Inferior parietal cortex (tissue), 1 donor: Measurements from ENCODE around the gene DCLK1.
"Not testable (repeated sequence)": the region's sequence is repeated elsewhere in the genome, so short reads cannot be mapped to it uniquely, and the experiment has no call there.

Experiments
- DNase-seq: peaks from one replicate; pipeline ENCODE4 v3.0.0-alpha.2; 2016; ENCODE audit errors: extremely low spot score

Gene DCLK1

GRCh38 chr13:36131931-36132297 is 732 bp upstream of the DCLK1 start:
- DNase-seq: no peak

GRCh38 chr13:36130552-36131221 is 495 bp downstream of the DCLK1 start:
- DNase-seq: no peak

GRCh38 chr13:36130193-36130551 is 1.0 kb downstream of the DCLK1 start:
- no peak for DNase-seq

GRCh38 chr13:36129539-36129938 is 1.6 kb downstream of the DCLK1 start:
- DNase-seq: no peak

GRCh38 chr13:36126491-36126890 is 4.7 kb downstream of the DCLK1 start:
- DNase-seq: no peak

GRCh38 chr13:36125841-36126240 is 5.3 kb downstream of the DCLK1 start:
- no peak for DNase-seq

GRCh38 chr13:36124236-36124822 is 6.9 kb downstream of the DCLK1 start:
- DNase-seq: no peak

GRCh38 chr13:36115306-36115705 is 15.9 kb downstream of the DCLK1 start:
- DNase-seq: no peak

GRCh38 chr13:36114233-36114632 is 16.9 kb downstream of the DCLK1 start:
- no peak for DNase-seq

GRCh38 chr13:36108954-36109353 is 22.2 kb downstream of the DCLK1 start:
- DNase-seq: no peak

- no peak for DNase-seq
These were observed 22.8 kb downstream of the DCLK1 start for GRCh38 chr13:36108342-36108741.

- no peak for DNase-seq
These were observed 23.7 kb downstream of the DCLK1 start for GRCh38 chr13:36107521-36107920.

- no peak for DNase-seq
These were observed 25.5 kb downstream of the DCLK1 start for GRCh38 chr13:36105726-36106125.

GRCh38 chr13:36102721-36103120 is 28.5 kb downstream of the DCLK1 start:
- no peak for DNase-seq

- not testable (repeated sequence) for DNase-seq
These were observed 29.3 kb downstream of the DCLK1 start for GRCh38 chr13:36101907-36102306.

- DNase-seq: no peak
These were observed 30.0 kb downstream of the DCLK1 start for GRCh38 chr13:36101157-36101556.

- DNase-seq: no peak
These were observed 33.1 kb downstream of the DCLK1 start for GRCh38 chr13:36098080-36098479.

- DNase-seq: no peak
These were observed 34.4 kb downstream of the DCLK1 start for GRCh38 chr13:36096461-36097416.

- DNase-seq: no peak
These were observed 36.7 kb downstream of the DCLK1 start for GRCh38 chr13:36094478-36094877.

- DNase-seq: no peak
These were observed 40.6 kb downstream of the DCLK1 start for GRCh38 chr13:36090592-36090991.

- no peak for DNase-seq
These were observed 42.0 kb downstream of the DCLK1 start for GRCh38 chr13:36089130-36089647.

GRCh38 chr13:36088463-36088862 is 42.7 kb downstream of the DCLK1 start:
- no peak for DNase-seq

- DNase-seq: no peak
These were observed 43.2 kb downstream of the DCLK1 start for GRCh38 chr13:36088001-36088400.
